Activated CD4-positive, alpha-beta T cell treated with anti-CD3 and anti-CD28 coated beads, Interleukin-2, amount 50 U/mL, for 24 hours (primary cell): ENCODE data around the gene SPOCK1.
"Not testable (repeated sequence)": the region's sequence is repeated elsewhere in the genome, so short reads cannot be mapped to it uniquely, and the experiment has no call there.

Experiments
- DNase-seq, 2 donors: peaks; one replicate each; pipeline ENCODE4 v3.0.0-alpha.2; 2020; ENCODE audit warnings: low read depth in 1 of 2, low spot score in 1 of 2

Gene SPOCK1

DNA sequence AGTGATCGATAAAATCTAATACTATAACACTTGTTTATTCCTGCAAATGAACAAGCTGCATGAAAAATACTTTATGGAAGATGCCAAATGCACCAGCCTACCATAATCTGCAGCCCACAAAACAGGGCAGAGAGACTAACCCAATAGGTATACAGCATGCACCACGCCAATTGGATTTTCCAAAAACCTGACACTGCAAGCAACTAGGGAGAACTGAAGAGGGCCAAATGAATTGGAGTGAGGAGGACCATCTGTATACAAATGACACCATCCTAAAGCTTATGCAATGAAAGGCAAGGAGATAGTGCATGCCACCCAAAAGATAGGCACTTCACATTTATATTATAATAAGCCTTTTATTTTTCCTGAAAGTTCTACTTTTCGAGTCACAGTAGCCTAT, 100.4 kb downstream of the SPOCK1 start:
- no peak for DNase-seq

DNA sequence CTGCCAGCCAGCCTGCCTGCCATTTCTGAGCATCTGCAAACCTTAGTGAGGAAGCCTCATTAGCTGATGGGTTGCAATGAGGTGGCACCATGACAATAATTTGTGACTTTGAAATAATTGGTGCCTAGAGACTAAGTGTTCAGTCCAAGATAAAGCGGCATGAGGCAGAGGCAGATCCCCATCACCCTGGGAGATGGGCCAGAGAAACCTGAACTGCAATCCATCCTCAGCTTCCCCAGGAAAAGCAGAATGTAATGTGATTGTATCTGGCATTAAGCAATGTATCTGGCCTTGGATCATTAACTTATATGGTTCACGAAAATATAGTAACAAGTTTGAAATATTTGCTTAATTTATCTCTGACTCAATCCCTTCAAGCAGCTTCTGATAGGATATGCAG, 101.0 kb downstream of the SPOCK1 start:
- no peak for DNase-seq

DNA sequence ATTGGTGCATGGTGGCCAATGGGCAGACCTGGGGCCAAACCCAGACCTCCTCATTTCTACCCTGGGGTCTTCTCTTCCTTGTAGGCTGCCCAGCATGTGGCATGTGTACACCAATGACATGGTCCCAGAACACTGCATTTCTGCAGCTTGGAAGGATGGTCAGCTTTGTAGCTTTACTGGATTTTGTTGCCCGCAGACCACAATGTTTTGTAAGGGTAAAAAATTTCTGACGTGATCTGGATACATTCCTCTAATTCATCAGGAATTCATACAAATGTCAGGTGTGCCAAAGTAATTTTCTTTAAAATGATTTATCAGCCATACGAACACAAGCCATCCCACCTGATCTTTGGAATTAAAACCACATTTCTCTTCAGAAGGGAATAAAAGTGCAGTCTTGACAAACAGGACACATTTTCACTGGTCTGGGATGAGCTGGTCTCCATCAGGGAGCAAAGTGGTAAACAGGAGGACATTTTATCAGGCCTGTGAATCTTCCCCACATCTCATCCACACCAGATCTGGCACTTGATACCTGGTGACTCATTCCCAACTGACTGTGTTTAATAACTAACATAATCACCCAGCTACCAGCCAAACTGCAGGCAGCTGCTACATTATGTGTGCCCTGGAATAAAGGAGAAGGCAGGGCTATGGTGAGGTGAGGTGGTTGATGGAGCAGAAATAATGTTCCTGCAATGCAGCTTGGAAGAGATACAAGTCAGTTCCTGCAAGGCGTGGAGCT, 103.9 kb downstream of the SPOCK1 start:
- no peak for DNase-seq

DNA sequence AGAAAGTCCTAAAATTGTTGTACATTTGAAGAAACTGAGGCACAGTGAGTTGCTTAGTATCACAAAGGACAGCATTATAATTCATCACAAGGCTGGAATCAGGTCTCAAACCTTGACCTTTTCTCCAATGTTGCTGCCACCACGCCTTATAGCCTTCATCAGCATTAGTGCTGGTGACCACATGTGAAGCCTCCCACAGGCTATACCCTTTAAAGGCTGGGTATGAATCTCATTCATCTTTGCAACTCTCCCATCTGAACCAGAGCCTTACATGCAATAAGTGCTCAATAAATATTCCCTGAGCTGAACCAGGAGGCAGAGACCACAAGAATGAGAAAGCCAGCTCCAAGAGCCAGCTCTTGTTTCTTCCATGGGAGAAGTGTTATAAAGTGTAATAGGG, 104.7 kb downstream of the SPOCK1 start:
- DNase-seq, result no peak

DNA sequence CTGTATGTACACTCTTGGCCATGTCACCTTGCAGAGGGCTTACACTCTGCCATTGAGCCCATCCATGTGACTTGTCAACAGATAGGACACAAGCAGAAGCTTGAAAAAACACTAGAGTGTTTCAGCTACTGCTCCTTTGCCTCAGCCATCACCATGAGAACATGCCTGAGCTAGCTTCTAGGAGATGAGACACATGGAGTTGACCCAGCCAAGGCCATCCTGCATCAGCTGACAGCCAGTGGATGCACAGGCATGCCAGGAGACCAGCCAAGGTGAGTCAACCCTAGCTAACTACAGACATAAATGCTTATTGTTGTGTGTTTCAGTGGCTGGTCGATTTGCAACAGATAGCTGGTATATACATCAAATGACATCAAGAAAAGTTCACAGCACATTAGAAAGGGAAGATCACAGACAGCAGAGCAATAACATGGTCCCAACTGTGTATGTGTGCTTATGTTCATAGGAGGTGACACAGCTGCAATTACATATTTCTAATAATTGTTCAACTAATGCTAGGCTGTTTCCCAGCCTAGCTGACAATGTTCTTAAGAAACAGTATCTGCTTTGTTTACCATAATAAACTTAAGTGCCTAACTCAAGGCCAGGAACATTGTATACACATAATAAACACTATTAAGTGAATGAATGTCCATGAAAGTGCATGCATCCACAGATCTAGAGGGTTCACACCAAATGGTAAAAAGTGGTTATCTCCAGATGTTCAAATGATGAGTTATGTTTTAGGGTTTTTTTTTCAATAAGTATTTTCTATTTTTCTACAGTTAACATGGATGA, 105.7 kb downstream of the SPOCK1 start:
- no peak for DNase-seq

DNA sequence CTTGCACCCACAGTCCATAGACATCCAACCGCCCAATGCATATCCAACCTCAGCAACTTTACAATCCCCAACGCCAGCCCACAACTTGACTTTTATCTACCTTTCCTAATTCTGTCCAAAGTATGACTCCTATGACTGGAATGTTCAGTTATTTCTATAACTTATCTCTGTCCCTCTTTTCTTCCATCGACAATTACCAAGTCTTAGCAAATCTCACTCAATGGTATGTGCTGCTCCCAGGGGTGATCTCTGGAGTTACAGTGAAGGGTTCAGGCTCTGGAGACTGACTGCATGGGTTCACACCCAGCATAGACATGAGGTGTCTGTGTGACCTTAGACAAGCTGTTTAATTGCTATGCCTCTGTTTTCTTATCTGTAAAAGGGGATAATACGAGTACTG, 106.9 kb downstream of the SPOCK1 start:
- no peak for DNase-seq

DNA sequence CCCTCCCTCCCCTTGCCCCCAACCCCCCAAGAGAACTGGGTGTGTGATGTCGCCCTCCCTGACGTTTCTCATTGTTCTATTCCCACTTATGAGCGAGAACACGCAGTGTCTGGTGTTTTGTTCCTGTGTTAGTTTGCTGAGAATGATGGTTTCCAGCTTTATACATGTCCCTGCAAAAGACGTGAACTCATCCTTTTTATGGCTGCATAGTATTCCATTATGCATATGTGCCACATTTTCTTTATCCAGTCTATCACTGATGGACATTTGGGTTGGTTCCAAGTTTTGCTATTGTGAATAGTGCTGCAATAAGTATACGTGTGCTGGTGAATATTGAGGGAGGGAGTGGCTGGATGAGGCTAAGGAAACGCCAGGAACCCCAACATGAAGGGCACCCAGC, 108.1 kb downstream of the SPOCK1 start:
- DNase-seq, result not testable (repeated sequence)

DNA sequence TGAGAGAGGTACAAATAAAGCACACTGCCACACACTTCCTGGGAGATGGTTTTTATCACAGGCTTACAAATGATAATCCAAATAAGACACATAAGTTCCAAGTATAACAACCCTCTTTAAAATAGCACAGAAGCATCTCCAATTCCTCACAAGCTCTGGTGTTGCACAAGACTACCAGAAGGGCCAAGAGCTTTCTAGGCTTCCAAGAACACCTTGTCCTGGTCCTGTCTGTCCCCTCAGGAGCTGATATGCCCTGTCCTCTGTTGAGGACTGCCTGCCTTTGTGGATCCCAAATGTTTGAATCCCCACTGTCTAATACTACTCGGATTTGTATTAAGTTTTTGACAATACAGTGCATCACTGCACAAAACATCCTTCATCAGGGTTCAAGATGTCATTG, 110.1 kb downstream of the SPOCK1 start:
- no peak for DNase-seq

DNA sequence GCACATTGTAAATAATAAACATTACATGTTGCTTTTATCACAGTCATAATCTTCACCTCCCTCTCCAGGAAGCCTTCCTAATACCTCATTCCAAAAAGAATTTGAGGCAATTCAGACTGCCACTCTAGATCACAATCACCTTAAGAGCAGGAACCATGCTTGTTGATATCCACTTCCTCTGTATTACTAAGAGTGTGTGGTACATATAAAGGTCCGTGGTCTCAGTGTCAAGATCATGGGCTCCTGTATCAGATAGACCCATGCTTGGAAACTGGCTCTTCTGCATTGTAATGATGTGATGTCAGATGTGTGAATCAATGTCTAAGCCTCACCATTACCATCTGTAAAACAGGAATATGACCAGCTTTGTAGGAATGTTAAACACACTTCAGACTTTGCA, 114.1 kb downstream of the SPOCK1 start:
- no peak for DNase-seq

DNA sequence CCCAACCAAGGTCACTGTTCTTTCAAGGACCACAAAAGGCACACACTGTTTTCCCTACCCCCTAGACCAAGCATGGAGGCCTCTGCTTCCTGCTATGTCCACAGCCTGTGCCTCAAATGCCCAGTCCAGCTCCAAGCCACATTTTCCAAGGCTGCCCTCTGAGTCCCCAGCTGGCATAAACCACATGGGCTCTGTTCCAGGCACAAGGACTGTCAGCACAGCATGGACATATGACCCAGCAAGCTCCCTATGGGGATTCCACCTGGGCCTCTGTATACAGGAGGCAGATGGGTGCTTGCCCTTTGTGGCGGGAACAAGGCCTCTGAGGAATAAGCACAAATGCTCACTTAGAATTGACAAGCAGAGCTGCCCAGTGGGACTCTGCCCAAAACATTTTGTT, 115.2 kb downstream of the SPOCK1 start:
- DNase-seq, result no peak

DNA sequence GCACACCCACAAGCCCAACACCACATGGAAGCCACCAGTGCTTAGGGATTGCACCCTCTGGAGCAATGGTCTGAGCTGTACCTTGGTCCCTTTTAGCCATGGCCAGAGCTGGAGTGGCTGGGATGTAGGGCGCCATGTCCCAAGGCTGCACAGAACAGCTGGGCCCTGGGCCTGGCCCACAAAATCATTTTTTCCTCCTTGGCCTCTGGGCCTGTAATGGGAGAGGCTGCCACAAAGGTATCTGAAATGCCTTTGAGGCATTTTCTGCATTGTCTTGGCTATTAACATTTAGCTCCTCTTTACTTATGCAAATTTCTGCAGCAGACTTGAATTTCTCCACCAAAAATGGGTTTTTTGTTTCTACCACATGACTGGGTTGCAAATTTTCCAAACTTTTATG, 117.6 kb downstream of the SPOCK1 start:
- no peak for DNase-seq

DNA sequence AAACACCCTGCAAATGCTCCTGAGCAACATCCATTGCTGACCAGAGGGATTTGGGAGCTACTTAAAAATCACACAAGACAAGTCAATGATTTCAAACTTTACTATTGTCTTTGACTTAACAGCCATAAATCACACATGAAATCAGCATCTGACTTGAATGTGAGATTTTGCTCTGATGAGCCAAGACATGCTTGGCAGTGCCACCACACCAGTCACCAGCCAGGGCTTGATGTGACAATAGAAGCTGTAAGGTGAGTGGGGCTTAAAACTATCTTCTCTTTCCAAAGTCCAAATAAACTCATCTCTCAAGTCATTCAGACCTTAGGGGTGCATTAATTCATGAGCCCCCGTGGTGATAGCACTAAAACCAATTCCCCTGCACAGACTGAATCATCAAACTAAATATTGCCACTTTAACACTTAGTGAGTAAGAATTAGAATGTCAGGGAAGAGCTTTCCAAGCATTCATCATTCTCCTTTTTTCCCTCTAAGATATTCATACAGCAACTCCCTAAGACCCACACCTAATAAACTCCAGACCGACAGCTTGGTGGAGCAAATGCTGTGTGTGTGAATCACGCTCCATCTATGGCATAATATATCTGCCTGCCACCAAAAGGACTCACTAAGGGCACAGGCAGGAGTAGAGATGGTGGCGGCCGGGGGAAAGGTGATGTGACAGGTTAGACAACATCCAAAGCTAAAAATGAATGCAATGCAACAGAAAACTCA, 119.4 kb downstream of the SPOCK1 start:
- no peak for DNase-seq

DNA sequence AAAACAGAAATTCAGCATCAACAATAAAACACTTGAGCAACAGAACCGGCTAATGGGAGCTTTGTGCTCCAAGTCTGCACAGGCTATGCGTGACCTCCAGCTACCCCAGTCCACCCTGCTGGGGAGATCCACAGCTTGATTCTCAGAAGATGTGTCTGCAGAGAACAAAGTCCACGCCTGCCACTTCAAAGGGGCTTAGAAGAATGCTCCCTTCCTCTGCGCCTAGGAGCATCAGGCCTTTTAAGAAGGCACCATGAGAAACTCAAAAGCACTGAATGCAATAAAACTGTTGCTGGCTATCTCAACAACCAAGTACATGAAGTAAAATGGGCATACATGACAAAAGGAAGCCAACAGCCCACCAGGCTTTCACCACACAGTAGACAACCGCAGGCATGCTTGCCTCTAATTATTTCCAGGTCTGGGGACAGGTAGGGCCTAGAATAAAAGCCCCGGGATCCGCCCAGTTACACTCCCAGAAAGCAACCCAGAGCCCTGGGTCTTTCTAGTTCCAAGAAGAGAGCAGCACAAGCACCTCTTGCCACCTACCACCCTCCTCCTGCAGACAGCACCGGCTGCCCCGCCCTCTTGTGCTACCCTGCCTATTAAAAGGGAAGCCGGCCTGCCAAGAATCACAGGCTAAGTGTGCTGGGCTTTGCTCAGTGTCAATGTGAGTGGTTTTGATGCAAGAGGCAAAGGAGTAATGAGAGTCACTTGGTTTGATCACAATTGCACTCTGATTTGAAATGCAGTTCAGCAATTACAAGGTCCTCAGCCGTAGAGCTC, 123.2 kb downstream of the SPOCK1 start:
- DNase-seq, result no peak

DNA sequence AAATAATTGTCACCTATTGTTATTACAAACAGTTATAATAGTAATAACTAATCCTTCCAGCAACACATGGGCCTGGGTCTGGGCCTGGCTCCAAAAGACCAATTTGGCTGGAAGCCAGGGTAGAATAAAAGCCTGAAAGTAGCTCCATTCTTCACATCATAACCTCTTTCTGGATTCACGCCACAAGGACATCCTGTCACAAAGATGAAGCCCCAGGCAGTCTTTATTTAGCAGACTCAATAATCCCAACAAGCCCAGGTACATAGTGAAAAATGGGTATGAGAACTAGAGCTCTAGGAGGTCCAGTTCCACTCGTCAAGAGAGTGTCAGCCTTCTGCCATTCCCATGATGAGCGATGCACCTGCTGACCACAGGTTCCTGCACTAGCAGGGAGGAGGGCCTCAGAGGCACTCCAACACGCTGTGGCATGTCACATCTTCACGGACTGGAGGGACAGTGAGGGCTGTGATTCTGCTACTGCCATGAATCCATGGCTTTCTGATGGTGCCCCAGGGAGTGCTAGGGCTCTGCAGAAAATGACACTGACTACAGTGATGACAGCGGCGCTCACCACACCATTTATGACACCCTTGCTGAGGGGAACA, 124.9 kb downstream of the SPOCK1 start:
- no peak for DNase-seq

DNA sequence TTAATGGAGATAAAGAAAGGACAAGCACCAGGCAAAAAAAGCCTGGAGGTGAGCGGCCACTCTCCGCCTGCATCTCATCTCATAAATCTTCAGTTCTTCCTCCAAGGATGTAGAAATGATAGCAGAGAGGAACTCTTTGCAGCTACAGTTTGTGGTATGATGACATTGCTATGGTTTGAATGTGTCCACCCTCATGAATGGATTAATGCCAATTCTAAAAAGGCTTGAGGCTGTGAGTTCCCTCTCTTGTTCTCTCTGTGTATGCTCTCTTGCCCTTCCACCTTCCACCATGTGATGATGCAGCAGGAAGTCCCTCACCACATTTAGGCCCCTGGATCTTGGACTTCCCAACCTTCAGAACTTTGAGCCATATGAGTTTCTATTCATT, 126.4 kb downstream of the SPOCK1 start:
- DNase-seq, result no peak

DNA sequence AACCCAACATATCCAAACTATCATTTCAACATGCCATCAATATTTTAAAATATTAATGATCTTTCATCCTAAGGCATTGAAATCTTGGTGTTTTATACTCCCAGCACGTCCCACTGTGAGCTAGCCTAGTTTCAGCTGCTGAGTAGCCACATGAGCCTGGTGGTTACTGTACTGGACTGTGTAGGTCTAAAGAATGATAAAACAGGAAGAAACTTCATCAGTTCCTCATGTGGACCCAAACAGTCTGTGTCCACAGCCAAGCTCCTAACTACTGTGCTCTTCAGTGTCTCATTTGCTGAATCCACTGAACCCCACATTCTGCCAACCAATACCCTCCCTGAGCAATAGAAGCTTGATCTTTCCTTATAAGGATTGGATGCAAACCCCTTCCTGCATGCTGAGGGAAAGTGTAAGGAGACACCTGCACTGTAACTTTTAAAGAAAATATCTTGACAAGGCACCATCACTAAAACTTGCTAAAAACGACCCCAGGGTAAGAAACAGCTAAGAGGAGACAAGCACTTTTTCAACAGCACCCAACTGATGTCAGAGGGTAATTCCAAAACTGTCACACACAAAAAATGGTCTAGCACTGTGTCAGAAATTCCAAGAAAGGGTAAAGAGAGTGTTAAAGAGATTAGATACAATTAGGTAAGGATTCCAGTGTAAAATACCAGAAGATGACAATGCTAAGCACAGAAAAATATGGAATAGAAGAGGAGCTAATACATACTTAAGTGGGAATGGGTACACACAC, 126.9 kb downstream of the SPOCK1 start:
- DNase-seq, result no peak

DNA sequence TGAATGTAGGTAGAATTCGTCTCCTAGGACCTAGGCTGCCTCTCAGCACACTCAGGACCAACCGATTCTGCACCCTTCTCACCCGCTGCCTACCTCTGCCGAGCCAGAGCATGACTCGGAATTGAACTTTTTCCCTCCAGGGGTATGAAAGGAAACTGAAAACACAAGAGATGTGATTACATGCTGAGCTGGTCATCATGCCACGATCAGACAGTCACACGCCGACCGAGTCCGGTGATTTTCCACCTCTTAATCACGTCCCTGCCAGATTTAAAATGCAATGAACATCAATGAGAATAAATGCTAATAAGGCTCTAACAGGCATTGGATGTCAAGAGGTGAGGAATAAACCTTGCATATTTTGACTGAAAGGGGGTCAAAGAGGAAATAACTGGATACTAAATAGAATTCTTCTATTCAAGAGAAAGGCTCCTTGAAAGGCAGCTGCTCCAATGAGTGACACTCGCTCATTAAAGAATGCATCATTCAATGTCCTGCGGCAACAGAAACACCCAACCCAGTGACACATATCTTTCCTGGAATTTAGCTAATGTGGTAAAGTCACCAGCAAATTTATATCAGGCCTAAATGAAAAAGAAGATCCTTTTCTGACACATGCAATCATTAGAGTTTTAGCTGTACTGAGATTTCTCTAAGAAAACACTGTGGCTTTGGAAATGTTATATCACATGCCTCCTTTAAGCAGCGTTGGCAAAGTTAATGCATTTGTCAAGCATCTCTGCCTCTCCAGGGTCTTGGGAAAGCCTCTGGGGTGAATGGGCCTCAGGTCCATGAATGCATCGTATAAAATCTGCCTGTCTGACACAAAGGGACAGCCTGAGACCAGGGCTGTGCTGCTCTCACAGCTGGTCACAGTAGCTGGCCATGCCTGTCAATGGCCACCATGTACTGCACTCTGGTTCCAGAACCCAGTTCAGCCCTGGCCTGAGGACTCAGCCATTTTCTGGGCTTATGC, 128.7 kb downstream of the SPOCK1 start:
- no peak for DNase-seq

DNA sequence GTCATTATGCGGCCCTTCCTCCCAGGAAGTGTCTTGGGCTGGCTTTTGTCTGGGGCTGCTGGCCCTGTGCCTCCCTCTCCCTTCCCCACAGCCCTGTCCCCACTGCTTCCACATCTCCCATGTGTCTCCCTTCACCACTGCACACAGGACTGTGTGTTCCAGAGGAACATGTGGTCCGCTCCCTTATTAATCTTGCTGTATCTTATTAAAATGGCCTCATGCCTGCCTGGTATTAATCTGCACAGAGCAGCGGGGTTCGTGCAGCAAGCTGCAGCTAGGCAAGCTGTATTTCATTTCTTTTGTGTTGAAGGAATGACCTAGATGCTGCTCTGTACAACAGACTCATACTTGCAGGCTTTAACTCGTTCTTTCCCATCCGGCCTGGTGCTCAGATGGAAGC, 130.5 kb downstream of the SPOCK1 start:
- DNase-seq, result no peak

DNA sequence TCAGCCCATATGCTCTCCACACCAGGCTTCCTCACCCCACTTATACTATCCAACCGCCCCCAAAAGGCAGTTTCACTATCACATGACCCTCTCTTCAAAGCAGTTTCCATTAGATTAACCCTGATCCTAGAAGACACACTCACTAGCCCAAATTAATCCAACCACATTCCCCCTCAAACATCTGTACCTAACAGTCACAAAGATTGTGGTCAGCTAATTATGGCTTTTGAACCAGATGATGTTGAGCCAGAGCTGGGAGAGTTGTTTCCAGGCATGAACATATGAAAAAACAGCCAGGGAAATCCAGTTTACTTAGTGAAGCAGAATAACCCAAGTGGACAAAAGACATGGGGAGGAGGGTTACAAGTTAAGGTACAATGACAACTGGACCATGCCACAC, 131.2 kb downstream of the SPOCK1 start:
- DNase-seq, result no peak
